ENCODE data around the gene CWC22. TPM values are rescaled to one million over a fixed set of nuclear protein-coding genes. Genes with fewer than 3 reads are reported as not detected.

CWC22 gene
- total RNA-seq, 1 experiment from 2014 or later: 14.2 TPM

DNA sequence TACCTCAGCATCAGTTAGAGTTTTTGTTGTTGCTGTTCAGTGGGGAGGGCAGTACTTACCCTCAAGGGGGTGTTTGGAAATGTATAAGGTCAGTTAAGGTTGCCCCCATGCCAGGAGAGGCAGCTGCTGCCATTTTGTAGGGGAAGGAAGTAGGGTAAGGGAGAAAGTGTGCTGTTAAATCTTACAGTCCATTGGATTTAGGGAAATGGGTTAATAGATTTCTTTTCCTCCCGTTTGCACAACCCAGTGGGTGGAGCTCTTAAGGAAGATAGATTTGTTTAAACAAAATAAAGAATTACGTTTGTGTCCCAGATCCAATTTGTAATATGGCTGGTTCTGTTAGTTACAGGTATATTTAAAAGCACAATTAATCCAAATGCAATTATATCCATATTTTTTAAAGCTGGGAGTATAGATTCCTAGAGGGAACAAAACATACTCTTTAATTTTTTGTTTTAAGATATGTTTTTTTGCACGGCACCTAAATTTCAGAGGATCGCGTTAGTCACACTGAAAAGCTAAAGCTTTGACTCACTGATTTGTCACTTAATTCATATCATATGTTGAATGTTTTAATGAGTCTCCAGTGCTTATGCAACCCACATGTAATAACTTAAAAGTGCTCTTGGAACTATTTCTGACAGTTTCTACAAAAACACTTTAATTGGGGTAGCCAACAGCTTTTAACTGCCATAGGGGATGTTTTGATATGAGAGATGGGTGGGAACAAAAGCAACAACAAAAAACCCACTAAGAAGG lies 9.0 kb upstream of the CWC22 start:
- peak; percentile 65 for DNase-seq
- Histone ChIP-seq H2AFZ (ENCODE audit: low read length) (peak overlapping the region; percentile 78), H3K4me1 (ENCODE audit: insufficient read depth, low read length) (peaks cover 16% of the 10 kb centered on the region), H4K20me1 (ENCODE audit: low read length) (no peaks in the 10 kb centered on the region), H3F3A (ENCODE audit: low read length, unreplicated experiment) (no peaks in the 10 kb centered on the region), H3K9me3 (ENCODE audit: low read length) (no peaks in the 10 kb centered on the region), H3K27me3 (ENCODE audit: low read length) (no peaks in the 10 kb centered on the region), H3K79me2 (ENCODE audit: low read length) (no peaks in the 10 kb centered on the region), H3K9me2 (replicated peaks; ENCODE audit: low read length) (0 out of 2 replicates have a peak, but pooled peaks cover 4% of the 10 kb centered on the region), H3K36me3 (ENCODE audit: low read depth, low read length) (no peaks in the 10 kb centered on the region), H3K27ac (ENCODE audit: low read length) (peak overlapping the region; percentile 25; the same call in 1 of the 2 replicates), H3K4me2 (ENCODE audit: low read length) (peak overlapping the region; percentile 75), H3K4me3 (ENCODE audit: low read length) (peak overlapping the region; percentile 55), H3K9ac (ENCODE audit: low read length) (no peak overlapping the region)
- POLR2A ChIA-PET (ENCODE audit: unreplicated experiment): interaction anchor here (0.8 kb wide), 1 partner anchor 9 kb away, joined by 8 read pairs; the partner anchor contains the start of gene CWC22
- CTCF ChIA-PET: interaction anchor here (0.5 kb wide), 1 partner anchor 68 kb away, joined by 3 read pairs; no protein-coding TSS in a partner anchor
- ATAC-seq: peak; percentile 79
- intact Hi-C loops (cut with micrococcal nuclease): loop anchor here (2.0 kb wide), 1 partner anchor 19 kb away; no protein-coding TSS in a partner anchor
- BruUV-seq (replicated peaks): TSS peak; percentile 81
- TF ChIP-seq, protein P1, sequence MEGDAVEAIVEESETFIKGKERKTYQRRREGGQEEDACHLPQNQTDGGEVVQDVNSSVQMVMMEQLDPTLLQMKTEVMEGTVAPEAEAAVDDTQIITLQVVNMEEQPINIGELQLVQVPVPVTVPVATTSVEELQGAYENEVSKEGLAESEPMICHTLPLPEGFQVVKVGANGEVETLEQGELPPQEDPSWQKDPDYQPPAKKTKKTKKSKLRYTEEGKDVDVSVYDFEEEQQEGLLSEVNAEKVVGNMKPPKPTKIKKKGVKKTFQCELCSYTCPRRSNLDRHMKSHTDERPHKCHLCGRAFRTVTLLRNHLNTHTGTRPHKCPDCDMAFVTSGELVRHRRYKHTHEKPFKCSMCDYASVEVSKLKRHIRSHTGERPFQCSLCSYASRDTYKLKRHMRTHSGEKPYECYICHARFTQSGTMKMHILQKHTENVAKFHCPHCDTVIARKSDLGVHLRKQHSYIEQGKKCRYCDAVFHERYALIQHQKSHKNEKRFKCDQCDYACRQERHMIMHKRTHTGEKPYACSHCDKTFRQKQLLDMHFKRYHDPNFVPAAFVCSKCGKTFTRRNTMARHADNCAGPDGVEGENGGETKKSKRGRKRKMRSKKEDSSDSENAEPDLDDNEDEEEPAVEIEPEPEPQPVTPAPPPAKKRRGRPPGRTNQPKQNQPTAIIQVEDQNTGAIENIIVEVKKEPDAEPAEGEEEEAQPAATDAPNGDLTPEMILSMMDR (conservative IDR thresholded peaks at IDR 0.05; ENCODE audit: low read depth, low read length): no peak

DNA sequence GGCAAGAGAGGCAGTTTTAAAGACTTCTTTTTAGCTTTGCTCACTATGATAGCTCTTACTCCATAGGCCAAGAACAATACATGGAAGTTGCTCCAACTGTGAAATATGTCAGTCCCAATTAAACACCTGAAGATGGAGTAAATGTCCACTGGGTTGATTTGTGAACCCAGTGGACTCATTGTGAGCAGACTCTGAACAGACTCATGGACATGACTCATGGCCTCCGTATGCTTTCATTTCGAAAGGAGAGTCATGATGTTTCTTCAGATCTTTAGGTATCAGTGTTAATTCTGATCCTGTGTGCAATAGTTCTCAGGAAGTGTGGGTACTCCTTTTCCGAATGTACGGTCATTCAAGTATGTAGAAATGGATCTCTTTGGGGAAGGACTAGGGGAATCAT lies 5.4 kb upstream of the CWC22 start:
- DNase-seq (peak; percentile 50), ATAC-seq (no peak)
- H3F3A ChIP-seq (ENCODE audit: low read length, unreplicated experiment): no peaks in the 10 kb centered on the region
- ChIA-PET POLR2A (ENCODE audit: unreplicated experiment) (no interaction called here), CTCF (no interaction called here)
- no peak overlapping the region for H3K4me2 ChIP-seq (ENCODE audit: low read length)
- H2AFZ ChIP-seq (ENCODE audit: low read length): no peak overlapping the region
- no peaks in the 10 kb centered on the region for H4K20me1 ChIP-seq (ENCODE audit: low read length)
- H3K27ac ChIP-seq (ENCODE audit: low read length): no peak overlapping the region
- no peaks in the 10 kb centered on the region for H3K27me3 ChIP-seq (ENCODE audit: low read length)
- intact Hi-C loops (cut with micrococcal nuclease): no loop called here
- peaks cover 16% of the 10 kb centered on the region for H3K4me1 ChIP-seq (ENCODE audit: insufficient read depth, low read length)
- no peaks in the 10 kb centered on the region for H3K9me3 ChIP-seq (ENCODE audit: low read length)
- no peaks in the 10 kb centered on the region for H3K79me2 ChIP-seq (ENCODE audit: low read length)
- H3K36me3 ChIP-seq (ENCODE audit: low read depth, low read length): no peaks in the 10 kb centered on the region
- 0 out of 2 replicates have a peak, but pooled peaks cover 4% of the 10 kb centered on the region for H3K9me2 ChIP-seq (replicated peaks; ENCODE audit: low read length)
- H3K9ac ChIP-seq (ENCODE audit: low read length): no peak overlapping the region
- no TSS peak for BruUV-seq (replicated peaks)
- H3K4me3 ChIP-seq (ENCODE audit: low read length): no peak overlapping the region
- TF ChIP-seq EZH2 (IDR thresholded peaks at IDR 0.05; ENCODE audit: low read length, unreplicated experiment) (no peak), EZH2phosphoT487 (IDR thresholded peaks at IDR 0.05; ENCODE audit: borderline replicate concordance, low read length) (no peak)
- TF ChIP-seq, protein P1 (conservative IDR thresholded peaks at IDR 0.05; ENCODE audit: low read depth, low read length): no peak

DNA sequence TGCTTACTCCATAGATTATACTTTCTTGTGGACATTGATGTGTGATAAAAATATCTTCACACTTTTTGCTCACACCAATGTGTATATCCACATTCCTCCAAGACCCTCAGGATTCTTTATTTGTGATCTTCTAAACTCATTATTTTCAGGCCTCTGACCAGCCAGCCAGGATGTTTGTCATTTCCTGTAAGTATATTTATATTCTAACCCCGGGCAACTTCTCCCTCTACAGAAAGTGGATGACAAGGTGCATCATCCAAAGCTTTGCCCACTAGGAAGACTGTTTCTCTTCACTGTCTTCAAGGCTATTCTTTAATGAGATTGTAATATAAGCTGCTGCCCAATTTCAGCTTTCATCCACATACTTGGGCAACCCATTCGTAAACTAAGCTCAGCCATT lies 3.6 kb upstream of the CWC22 start:
- H3K27ac ChIP-seq (ENCODE audit: low read length): no peak overlapping the region
- H3K9me3 ChIP-seq (ENCODE audit: low read length): no peaks in the 10 kb centered on the region
- intact Hi-C loops (cut with micrococcal nuclease): no loop called here
- POLR2A ChIA-PET (ENCODE audit: unreplicated experiment): interaction anchor here (0.7 kb wide), 1 partner anchor 36 kb away, joined by 5 read pairs; no protein-coding TSS in a partner anchor
- DNase-seq (no peak), ATAC-seq (no peak)
- H3K4me3 ChIP-seq (ENCODE audit: low read length): no peak overlapping the region
- no TSS peak for BruUV-seq (replicated peaks)
- 0 out of 2 replicates have a peak, but pooled peaks cover 1% of the 10 kb centered on the region for H3K9me2 ChIP-seq (replicated peaks; ENCODE audit: low read length)
- H3K79me2 ChIP-seq (ENCODE audit: low read length): peaks cover 13% of the 10 kb centered on the region
- no peak for TF ChIP-seq EZH2 (IDR thresholded peaks at IDR 0.05; ENCODE audit: low read length, unreplicated experiment)
- no peak for TF ChIP-seq EZH2phosphoT487 (IDR thresholded peaks at IDR 0.05; ENCODE audit: borderline replicate concordance, low read length)
- TF ChIP-seq, protein P1 (conservative IDR thresholded peaks at IDR 0.05; ENCODE audit: low read depth, low read length): no peak
- no peak overlapping the region for H3K9ac ChIP-seq (ENCODE audit: low read length)
- H4K20me1 ChIP-seq (ENCODE audit: low read length): no peaks in the 10 kb centered on the region
- no peaks in the 10 kb centered on the region for H3K27me3 ChIP-seq (ENCODE audit: low read length)
- CTCF ChIA-PET: no interaction called here
- no peak overlapping the region for H3K4me2 ChIP-seq (ENCODE audit: low read length)
- H3K36me3 ChIP-seq (ENCODE audit: low read depth, low read length): no peaks in the 10 kb centered on the region
- no peaks in the 10 kb centered on the region for H3F3A ChIP-seq (ENCODE audit: low read length, unreplicated experiment)
- H2AFZ ChIP-seq (ENCODE audit: low read length): no peak overlapping the region
- peaks cover 5% of the 10 kb centered on the region; the same call in 1 of the 2 replicates for H3K4me1 ChIP-seq (ENCODE audit: insufficient read depth, low read length)

Data from PC-3 (cell line).